Adrenal gland (tissue), 12 donors: ENCODE data around the gene RABGAP1L. TPM values are rescaled to one million over a fixed set of nuclear protein-coding genes. Genes with fewer than 3 reads are reported as not detected.

ENCODE experiments used
- DNase-seq, 7 donors: peaks; one replicate each; pipeline ENCODE4 v3.0.0-alpha.2; 2019 to 2020
- H3K27ac ChIP-seq, 5 donors: fragments of 200-600 bp; sonication (generic) in 4 of 5; 1 replicate in 3 of 5; 2 replicates in 2 of 5; pipeline versions ENCODE4 v1.5.1 to v1.8.0; 2016 to 2020; ENCODE audit warnings: mild to moderate bottlenecking in 1 of 5
- H3K27me3 ChIP-seq: fragments of 200-600 bp; 2 replicates; pipeline ENCODE4 v1.8.0; 2021
- H3K36me3 ChIP-seq, 2 donors: fragments of 200-600 bp; replicated peaks in 1 of 2; 1 replicate in 1 of 2; 2 replicates in 1 of 2; pipeline versions ENCODE4 v1.5.1 to v1.8.0; 2018 to 2022
- H3K4me1 ChIP-seq, 2 donors: fragments of 200-600 bp; replicated peaks in 1 of 2; 1 replicate in 1 of 2; 2 replicates in 1 of 2; pipeline versions ENCODE4 v1.5.1 to v1.8.0; 2018 to 2021
- H3K4me3 ChIP-seq, 4 donors: fragments of 200-600 bp; sonication (generic) in 3 of 4; one replicate each; pipeline ENCODE4 v1.5.1; 2016 to 2018
- H3K9me3 ChIP-seq, 3 donors: fragments of 200-600 bp; sonication (generic) in 1 of 3; replicated peaks in 1 of 3; 1 replicate in 2 of 3; 2 replicates in 1 of 3; pipeline versions ENCODE4 v1.5.1 to v1.8.0; 2016 to 2021
- POLR2A ChIP-seq, 2 donors: fragments of 450-650 bp; IDR thresholded peaks; one replicate each; pipeline ENCODE4 v1.6.1; 2017; ENCODE audit warnings: antibody characterized with exemption in 2 of 2, mild to moderate bottlenecking in 2 of 2, moderate library complexity in 1 of 2
- WGBS, 4 donors: extraction: QIAGEN DNeasy Blood & Tissue Kit in 2 of 4; methylation state at CpG; one replicate each; pipeline versions ENCODE4 v1.1.5 to v1.1.7; 2013 to 2017; 5-methylcytosine and 5-hydroxymethylcytosine counted together
- intact Hi-C, 2 donors: fragments of 100-400 bp; cut with DNase I; formaldehyde crosslinking; loops; one replicate each; pipeline versions ENCODE4 v1.14.1 to v1.15.0; 2022 to 2023
- polyA plus RNA-seq, 3 donors: library from polyadenylated mRNA; stranded (reverse); fragments of 200-250 nt in 2 of 3; fragments of 350-450 nt in 1 of 3; fragmentation: Illumina TruSeq in 1 of 3; extraction: RNeasy Lipid Tissue Mini Kit (QIAGEN cat#74804) in 1 of 3; gene quantifications; one replicate each; pipeline ENCODE4 v1.2.3, GENCODE V29; 2013 to 2014
- total RNA-seq, 9 donors: library from RNA; depleted of rRNA in 4 of 9; stranded (reverse); fragments of >200 nt in 4 of 9; fragments of 120-200 nt in 1 of 9; fragmentation: NEBNext Ultra II Directional in 1 of 9; extraction: Animal tissue kit (Norgen Biotek cat#: 25700) in 1 of 9; gene quantifications; one replicate each; pipeline versions ENCODE4 v1.1.0 to v1.2.4, GENCODE V29; 2013 to 2023
- TF ChIP-seq, protein P1 (sequence below), 6 experiments: fragments of 450-650 bp in 4 of 6; fragments of 200-600 bp in 2 of 6; sonication (generic) in 1 of 6; IDR thresholded peaks; 1 replicate in 5 of 6; 2 replicates in 1 of 6; pipeline versions ENCODE4 v1.5.1 to v1.8.0; 2016 to 2021; ENCODE audit warnings: antibody characterized with exemption in 6 of 6, mild to moderate bottlenecking in 2 of 6, moderate library complexity in 1 of 6
- donor health status: healthy with polysubstance abuse.
- donor health status: Bipolar disorder and iron deficiency.
- donor health status: DM: yes; HTN: yes; CAD: no.
- donor health status: DM: no; HTN: no; CAD: no.
- donor health status: DM: no; HTN: no; CAD: no.
- donor health status: DM: yes; HTN: yes; CAD: no.

Gene RABGAP1L
- total and polyA plus RNA-seq, 12 donors: 10.4 to 29.9 (median 19.7) TPM

DNA sequence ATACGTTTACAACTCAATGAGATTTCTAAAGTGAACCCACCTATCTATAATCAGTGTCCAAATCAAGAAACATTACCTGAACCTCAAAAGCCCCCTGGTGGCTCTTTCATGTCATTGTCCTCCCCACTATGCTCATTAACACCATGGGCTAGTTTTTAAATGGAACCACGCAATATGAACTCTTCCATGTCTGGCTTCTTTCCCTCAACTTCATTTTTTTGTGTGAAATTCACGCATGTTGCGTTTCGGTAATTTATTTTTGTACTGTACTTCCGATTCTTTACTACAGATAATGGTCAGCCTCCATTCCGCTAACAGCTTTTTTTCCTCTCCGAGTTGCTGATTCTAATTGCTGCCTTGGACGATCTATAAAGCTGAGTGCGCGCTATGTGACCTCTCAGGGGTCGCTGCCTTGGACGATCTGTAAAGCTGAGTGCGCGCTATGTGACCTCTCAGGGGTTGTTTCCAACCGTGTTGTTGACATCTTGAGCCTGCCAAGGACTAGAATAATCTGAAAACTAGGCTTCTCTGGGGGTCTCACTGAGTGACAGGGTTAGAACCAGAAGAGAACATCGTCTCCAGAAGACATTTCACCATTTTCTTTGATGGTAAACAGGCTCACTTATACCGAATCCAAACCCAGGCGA is 839.4 kb downstream of the RABGAP1L start:
- WGBS, 4 donors: 23 to 28% (median 24%) methylated on average over 17 to 19 of the region's 19 CpGs
- intact Hi-C loops: no loop called here
- Histone ChIP-seq H3K4me1 (peaks cover 5 to 32% of the 10 kb centered on the region in 2 donors), H3K9me3 (no peaks in the 10 kb centered on the region), H3K27me3 (no peaks in the 10 kb centered on the region), H3K36me3 (no peaks in the 10 kb centered on the region), H3K27ac (peak overlapping the region; percentile 96 to 100 (median 98)), H3K4me3 (peak overlapping the region in 3 of 4 donors; percentile 54 to 73 (median 63))
- DNase-seq: peak in 6 of 7 donors; percentile 21 to 73 (median 37)
- TF ChIP-seq, protein P1, sequence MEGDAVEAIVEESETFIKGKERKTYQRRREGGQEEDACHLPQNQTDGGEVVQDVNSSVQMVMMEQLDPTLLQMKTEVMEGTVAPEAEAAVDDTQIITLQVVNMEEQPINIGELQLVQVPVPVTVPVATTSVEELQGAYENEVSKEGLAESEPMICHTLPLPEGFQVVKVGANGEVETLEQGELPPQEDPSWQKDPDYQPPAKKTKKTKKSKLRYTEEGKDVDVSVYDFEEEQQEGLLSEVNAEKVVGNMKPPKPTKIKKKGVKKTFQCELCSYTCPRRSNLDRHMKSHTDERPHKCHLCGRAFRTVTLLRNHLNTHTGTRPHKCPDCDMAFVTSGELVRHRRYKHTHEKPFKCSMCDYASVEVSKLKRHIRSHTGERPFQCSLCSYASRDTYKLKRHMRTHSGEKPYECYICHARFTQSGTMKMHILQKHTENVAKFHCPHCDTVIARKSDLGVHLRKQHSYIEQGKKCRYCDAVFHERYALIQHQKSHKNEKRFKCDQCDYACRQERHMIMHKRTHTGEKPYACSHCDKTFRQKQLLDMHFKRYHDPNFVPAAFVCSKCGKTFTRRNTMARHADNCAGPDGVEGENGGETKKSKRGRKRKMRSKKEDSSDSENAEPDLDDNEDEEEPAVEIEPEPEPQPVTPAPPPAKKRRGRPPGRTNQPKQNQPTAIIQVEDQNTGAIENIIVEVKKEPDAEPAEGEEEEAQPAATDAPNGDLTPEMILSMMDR (IDR thresholded peaks at IDR 0.05): peak; percentile 46 to 82 (median 70)
- no peak for TF ChIP-seq POLR2A (IDR thresholded peaks at IDR 0.05)

DNA sequence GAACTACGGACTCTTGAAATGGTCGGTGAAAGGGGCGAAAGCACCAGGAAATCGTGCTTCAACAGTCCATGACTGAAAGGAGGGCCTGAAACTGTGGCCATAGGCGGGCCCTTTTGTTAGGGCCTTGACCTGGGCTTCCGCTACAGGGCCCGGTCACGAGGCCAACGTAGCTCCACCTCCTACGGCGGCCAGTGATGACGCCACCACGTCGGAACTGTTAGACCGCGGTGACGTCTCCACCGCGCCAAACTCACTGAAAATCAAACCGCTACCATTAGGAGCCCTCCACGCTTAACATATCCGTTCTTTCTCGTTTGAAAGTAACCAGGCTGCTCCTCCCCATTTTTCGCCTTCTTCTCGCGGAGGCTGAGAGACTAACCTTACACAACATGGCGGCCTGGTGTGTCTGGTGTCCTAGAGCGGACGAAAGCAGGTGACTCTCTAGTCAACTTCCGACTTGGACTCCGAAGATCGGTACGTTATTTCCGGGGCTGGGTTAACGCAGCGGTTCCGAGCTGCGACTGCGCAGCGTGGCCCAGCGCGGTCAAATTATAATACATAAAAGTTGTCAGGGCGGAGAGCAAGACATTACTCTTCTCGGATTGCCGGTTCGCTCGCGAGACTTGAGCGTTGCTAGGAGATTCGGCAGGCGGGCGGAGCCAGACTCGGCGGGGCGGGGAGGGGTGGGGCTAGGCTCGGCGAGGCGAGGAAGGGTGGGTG is 840.1 kb downstream of the RABGAP1L start:
- Histone ChIP-seq H3K27ac (peak overlapping the region; percentile 96 to 100 (median 98)), H3K36me3 (no peaks in the 10 kb centered on the region), H3K4me1 (peaks cover 5 to 37% of the 10 kb centered on the region in 2 donors), H3K9me3 (no peaks in the 10 kb centered on the region), H3K27me3 (no peaks in the 10 kb centered on the region), H3K4me3 (peak overlapping the region in 3 of 4 donors; percentile 54 to 73 (median 63))
- peak; percentile 98 to 99 (median 99) for DNase-seq
- TF ChIP-seq, protein P1 (IDR thresholded peaks at IDR 0.05): no peak
- peak; percentile 75 to 83 for TF ChIP-seq POLR2A (IDR thresholded peaks at IDR 0.05)
- WGBS, 4 donors: 0 to 1% (median 1%) methylated on average over 19 to 58 of the region's 58 CpGs
- intact Hi-C loops: no loop called here

DNA sequence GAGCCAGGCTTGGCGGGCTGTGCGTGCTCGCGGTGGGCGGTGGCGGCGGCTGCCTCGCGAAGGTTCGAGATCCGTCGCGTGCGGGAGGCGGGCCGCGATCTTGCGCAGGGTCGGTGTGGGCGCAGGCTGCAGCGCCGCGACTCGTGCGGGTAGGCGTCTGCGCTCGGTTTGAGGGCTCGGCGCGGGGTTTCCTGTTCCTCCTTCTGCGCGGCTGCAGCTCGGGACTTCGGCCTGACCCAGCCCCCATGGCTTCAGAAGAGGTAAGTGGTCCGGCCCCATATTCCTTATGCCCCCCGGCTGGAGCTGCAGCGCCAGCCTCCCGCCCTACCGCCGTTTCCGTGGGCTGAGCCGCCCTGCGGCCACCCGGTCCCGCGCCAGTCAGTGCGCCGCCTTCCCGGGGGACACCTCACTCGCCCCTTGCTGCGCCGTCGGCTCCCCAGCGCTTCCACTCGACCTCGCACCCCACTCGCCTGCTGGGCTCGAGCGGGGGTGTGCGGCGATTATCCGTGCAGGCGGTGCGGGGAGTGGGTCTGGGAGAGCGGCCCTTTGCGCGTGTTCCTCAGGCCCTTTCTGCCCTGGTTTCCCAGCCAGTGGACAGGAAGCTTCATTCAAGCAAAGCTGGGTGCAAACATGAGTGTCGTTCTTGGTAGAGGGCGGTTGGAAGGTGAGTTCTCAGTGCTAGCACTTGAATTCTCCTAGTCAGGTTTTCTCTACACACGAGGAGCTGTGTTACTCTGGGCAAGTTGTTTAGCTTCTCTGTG is 840.8 kb downstream of the RABGAP1L start, which contains the start of gene CACYBP:
Gene CACYBP (plus strand): TSS at position 12 of the 761 bp plus-strand sequence. CDS start 234 bp downstream, at position 246.
- Histone ChIP-seq H3K36me3 (no peaks in the 10 kb centered on the region), H3K27me3 (no peaks in the 10 kb centered on the region), H3K4me1 (peaks cover 5 to 37% of the 10 kb centered on the region in 2 donors), H3K27ac (peak within 1 kb of the TSS; percentile 96 to 100 (median 98)), H3K9me3 (no peaks in the 10 kb centered on the region), H3K4me3 (peak within 1 kb of the TSS in 3 of 4 donors; percentile 54 to 73 (median 63))
- TF ChIP-seq POLR2A (IDR thresholded peaks at IDR 0.05): peak; percentile 27 to 50
- TF ChIP-seq, protein P1 (IDR thresholded peaks at IDR 0.05): no peak
- DNase-seq: peak in 5 of 7 donors; percentile 51 to 69 (median 61)
- intact Hi-C loops: no loop called here
- WGBS, 4 donors: 0 to 1% (median 0%) methylated on average over 21 to 71 of the region's 71 CpGs
